Measurements from ENCODE around the gene STK39. TPM values are rescaled to one million over a fixed set of nuclear protein-coding genes. Genes with fewer than 3 reads are reported as not detected.

Gene STK39
- total and polyA plus RNA-seq, 2 experiments from 2014 or later: 32.7 to 51.7 TPM

DNA sequence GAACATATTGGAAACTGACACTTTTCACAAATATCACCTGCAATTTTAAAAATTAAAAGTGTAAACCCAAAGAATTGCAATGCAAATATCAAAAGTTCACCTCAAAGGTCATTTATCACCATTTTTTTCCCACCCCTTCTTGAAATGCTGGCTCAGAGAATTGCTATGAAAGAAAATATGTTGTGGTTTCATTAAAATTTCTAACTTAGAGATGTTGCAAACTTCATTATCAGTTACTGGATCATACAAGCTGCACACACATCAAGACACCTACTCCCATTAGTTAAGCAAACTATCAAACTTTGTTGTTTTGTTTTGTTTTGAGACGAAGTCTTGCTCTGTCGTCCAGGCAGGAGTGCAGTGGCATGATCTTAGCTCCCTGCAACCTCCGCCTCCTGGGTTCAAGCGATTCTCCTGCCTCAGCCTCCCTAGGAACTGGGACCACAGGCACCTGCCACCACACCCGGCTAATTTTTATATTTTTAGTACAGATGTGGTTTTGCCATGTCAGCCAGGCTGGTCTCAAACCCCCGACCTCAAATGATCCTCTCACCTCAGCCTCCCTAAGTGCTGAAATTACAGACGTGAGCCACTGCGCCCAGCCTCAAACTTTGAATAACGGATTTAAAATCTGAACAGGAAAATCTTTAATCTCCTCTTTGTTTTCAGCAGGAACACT is 37.0 kb downstream of the STK39 start:
- Histone ChIP-seq H3K4me3 (no peak overlapping the region), H3K4me1 (ENCODE audit: low read depth) (peaks cover 16% of the 10 kb centered on the region), H3K36me3 (no peaks in the 10 kb centered on the region), H3K27me3 (no peaks in the 10 kb centered on the region), H3K9me3 (ENCODE audit: low read depth) (no peaks in the 10 kb centered on the region), H3K27ac (no peak overlapping the region)
- TF ChIP-seq CTCF (IDR thresholded peaks at IDR 0.05; ENCODE audit: low read depth, low read length): no peak
- no peak for DNase-seq (ENCODE audit: low read depth in 1 of 2, low spot score in 1 of 2)

DNA sequence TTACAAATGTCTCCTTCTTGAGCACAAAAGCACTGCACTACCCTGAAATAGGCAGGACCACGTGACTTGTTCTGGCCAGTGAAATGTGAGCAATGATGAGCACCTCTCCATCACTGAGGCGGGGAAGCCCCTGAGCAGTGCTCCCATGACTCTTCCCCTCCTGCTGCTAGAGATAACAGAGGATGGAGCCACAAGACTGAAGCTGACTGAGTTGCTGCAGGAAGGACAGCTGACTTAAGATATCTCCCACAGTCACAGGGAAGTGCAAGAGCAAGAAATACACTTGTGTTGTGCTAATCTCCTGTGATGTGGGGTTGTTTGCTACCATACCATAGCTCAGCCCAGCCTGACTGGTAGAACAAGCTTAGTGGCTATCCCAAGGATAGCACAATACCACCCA is 38.7 kb downstream of the STK39 start:
- Histone ChIP-seq H3K36me3 (no peaks in the 10 kb centered on the region), H3K27ac (no peak overlapping the region), H3K27me3 (no peaks in the 10 kb centered on the region), H3K4me3 (no peak overlapping the region), H3K4me1 (ENCODE audit: low read depth) (peaks cover 21% of the 10 kb centered on the region), H3K9me3 (ENCODE audit: low read depth) (no peaks in the 10 kb centered on the region)
- no peak for TF ChIP-seq CTCF (IDR thresholded peaks at IDR 0.05; ENCODE audit: low read depth, low read length)
- DNase-seq (ENCODE audit: low read depth in 1 of 2, low spot score in 1 of 2): no peak

- Histone ChIP-seq H3K4me1 (ENCODE audit: low read depth) (peaks cover 18% of the 10 kb centered on the region), H3K36me3 (no peaks in the 10 kb centered on the region), H3K4me3 (no peak overlapping the region), H3K9me3 (ENCODE audit: low read depth) (no peaks in the 10 kb centered on the region), H3K27ac (no peak overlapping the region), H3K27me3 (no peaks in the 10 kb centered on the region)
- DNase-seq (ENCODE audit: low read depth in 1 of 2, low spot score in 1 of 2): no peak
- TF ChIP-seq CTCF (IDR thresholded peaks at IDR 0.05; ENCODE audit: low read depth, low read length): no peak
Measured at GRCh38 chr2:168207851-168208250, 39.5 kb downstream of the STK39 start.

DNA sequence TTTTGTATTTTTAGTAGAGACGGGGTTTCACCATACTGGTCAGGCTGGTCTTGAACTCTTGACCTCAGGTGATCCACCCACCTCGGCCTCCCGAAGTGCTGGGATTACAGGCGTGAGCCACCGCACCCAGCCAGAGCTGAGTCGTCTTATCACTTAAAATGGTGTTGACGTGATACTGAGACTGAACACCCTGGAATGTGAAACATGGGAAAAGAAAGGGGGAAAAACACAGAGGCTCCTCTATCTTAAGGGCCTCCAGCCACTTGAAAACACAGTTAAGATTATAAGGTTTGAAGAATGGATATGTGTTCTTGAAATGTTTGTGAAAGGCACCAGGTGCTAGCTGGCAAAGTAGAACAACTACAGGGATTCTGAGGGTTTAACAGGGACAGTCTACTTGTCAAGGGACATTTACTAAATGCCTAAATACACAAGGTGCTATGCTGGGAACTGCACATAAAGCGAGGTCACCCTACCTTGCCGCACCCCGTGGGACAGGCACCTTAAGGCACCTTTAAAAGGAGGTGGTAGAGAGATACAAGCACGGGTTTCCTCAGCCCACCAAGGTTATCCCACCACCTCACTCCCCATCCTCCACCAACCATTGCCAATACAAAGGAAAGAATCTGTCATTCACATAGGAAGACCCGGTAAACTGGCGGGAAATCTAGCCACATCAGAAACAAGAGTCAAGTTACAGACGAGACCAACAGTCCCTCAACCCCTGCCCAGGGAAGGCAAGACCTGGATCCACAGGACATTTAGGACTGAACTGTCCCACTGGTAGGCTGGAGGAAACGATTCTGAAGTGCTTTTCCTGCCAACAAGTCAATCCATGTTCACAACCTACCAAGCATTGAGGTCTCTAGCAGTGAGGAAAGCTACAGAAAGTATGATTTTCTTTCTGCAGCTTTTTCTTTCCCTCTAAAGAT is 43.4 kb downstream of the STK39 start:
- peak; percentile 51 to 77 for DNase-seq (ENCODE audit: low read depth in 1 of 2, low spot score in 1 of 2)

More for the DNA sequence above, 43.4 kb downstream of the STK39 start:
- TF ChIP-seq CTCF (IDR thresholded peaks at IDR 0.05; ENCODE audit: low read depth, low read length): no peak
- no peak overlapping the region for H3K4me3 ChIP-seq
- H3K27ac ChIP-seq: peak overlapping the region; percentile 68
- H3K27me3 ChIP-seq: no peaks in the 10 kb centered on the region
- no peaks in the 10 kb centered on the region for H3K36me3 ChIP-seq
- H3K4me1 ChIP-seq (ENCODE audit: low read depth): peaks cover 14% of the 10 kb centered on the region
- H3K9me3 ChIP-seq (ENCODE audit: low read depth): no peaks in the 10 kb centered on the region

Measured in cardiac muscle cell (in vitro differentiated cells and primary cell).